Vagina (tissue), 2 donors: Measurements from ENCODE around the gene SKAP1.

Experiments used
- POLR2A ChIP-seq, 2 donors: fragments of 450-650 bp; IDR thresholded peaks; one replicate each; pipeline ENCODE4 v1.6.1; 2017; ENCODE audit warnings: antibody characterized with exemption in 2 of 2, mild to moderate bottlenecking in 2 of 2, moderate library complexity in 2 of 2
- TF ChIP-seq, protein P1 (sequence below), 3 experiments: fragments of 450-650 bp in 2 of 3; fragments of 200-600 bp in 1 of 3; sonication (generic) in 1 of 3; IDR thresholded peaks; one replicate each; pipeline ENCODE4 v1.5.1; 2017 to 2019; ENCODE audit warnings: antibody characterized with exemption in 3 of 3, mild to moderate bottlenecking in 2 of 3, moderate library complexity in 2 of 3

DNA sequence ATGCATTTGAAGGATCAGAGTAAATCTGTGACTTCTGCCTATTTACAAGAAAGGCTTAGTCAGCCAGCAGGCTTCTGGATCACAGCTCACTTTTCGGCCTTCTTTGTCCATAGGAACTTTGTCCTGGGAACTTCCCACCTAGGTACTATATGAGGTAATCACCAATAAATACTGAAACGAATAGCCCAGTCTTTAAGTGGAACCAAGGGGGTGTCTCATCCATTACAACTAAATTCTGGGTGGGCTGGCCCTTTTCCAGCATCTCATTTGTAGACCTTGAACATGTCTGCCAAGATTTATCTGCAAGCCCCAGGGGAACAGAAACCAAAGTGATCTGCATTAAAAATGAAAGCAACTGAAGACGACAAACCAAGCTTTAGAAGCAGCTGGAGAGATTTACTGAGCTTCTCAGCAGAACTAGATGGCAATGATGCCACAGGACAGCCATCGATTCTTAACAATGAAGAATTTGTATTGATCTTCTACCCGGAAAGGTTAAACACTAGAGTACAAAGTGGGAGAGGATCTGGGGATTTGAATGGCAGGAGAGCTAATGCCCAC lies 267.0 kb downstream of the SKAP1 start:
- TF ChIP-seq, protein P1, sequence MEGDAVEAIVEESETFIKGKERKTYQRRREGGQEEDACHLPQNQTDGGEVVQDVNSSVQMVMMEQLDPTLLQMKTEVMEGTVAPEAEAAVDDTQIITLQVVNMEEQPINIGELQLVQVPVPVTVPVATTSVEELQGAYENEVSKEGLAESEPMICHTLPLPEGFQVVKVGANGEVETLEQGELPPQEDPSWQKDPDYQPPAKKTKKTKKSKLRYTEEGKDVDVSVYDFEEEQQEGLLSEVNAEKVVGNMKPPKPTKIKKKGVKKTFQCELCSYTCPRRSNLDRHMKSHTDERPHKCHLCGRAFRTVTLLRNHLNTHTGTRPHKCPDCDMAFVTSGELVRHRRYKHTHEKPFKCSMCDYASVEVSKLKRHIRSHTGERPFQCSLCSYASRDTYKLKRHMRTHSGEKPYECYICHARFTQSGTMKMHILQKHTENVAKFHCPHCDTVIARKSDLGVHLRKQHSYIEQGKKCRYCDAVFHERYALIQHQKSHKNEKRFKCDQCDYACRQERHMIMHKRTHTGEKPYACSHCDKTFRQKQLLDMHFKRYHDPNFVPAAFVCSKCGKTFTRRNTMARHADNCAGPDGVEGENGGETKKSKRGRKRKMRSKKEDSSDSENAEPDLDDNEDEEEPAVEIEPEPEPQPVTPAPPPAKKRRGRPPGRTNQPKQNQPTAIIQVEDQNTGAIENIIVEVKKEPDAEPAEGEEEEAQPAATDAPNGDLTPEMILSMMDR (IDR thresholded peaks at IDR 0.05) = no peak
- TF ChIP-seq POLR2A (IDR thresholded peaks at IDR 0.05) = no peak
